Dendritic cell treated with granulocyte-macrophage colony-stimulating factor and Interleukin-4, amounts not matched to agents 40 ng/mL and 50 ng/mL, for 4 days (primary cell): ENCODE results near the gene MTPN.

Experiments used
- H3K27ac Mint-ChIP-seq: one replicate; pipeline ENCODE4 v1.8.0; 2022; ENCODE audit warnings: mild to moderate bottlenecking, mixed read lengths
- H3K27me3 Mint-ChIP-seq: one replicate; pipeline ENCODE4 v1.8.0; 2022; ENCODE audit warnings: mild to moderate bottlenecking, mixed read lengths
- H3K36me3 Mint-ChIP-seq: one replicate; pipeline ENCODE4 v1.8.0; 2022; ENCODE audit warnings: low read depth, mixed read lengths
- H3K4me1 Mint-ChIP-seq: one replicate; pipeline ENCODE4 v1.8.0; 2022; ENCODE audit warnings: low read depth, mixed read lengths
- H3K4me3 Mint-ChIP-seq: one replicate; pipeline ENCODE4 v1.8.0; 2022; ENCODE audit warnings: mild to moderate bottlenecking, moderate library complexity, mixed read lengths
- H3K9me3 Mint-ChIP-seq: one replicate; pipeline ENCODE4 v1.8.0; 2022; ENCODE audit warnings: mixed read lengths
- intact Hi-C: fragments of 100-400 bp; cut with micrococcal nuclease; formaldehyde crosslinking; loops from one replicate; pipeline ENCODE4 v1.15.0; 2022

The MTPN gene

GRCh38 chr7:135936497-135937217 is 40.5 kb downstream of the MTPN start:
- Mint-ChIP-seq H3K27ac (no peak overlapping the region), H3K4me1 (peaks cover 49% of the 10 kb centered on the region), H3K36me3 (peaks cover 14% of the 10 kb centered on the region), H3K27me3 (no peaks in the 10 kb centered on the region), H3K9me3 (no peaks in the 10 kb centered on the region), H3K4me3 (no peak overlapping the region)
- intact Hi-C loops: no loop called here

DNA sequence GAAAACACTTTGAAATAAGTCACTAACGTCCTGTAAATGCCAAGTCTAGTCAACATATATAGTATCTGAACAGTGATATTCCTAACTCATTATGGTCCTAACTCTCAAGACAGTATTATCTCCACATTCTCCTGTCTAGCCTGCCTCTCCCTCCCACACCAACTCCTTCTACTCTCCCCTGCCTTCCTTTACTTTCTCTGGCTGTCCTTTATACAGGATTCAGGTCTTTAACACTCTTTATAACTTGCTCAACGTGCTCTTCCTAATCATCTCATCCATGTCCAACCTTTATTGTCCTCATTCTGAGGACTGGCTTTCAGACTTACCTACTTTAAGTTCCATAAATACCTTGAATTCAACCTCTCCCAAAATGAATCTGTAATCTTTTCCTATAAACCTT is 42.5 kb downstream of the MTPN start:
- no peaks in the 10 kb centered on the region for H3K27me3 Mint-ChIP-seq
- peaks cover 59% of the 10 kb centered on the region for H3K4me1 Mint-ChIP-seq
- intact Hi-C loops: no loop called here
- peak overlapping the region; percentile 18 for H3K27ac Mint-ChIP-seq
- no peaks in the 10 kb centered on the region for H3K9me3 Mint-ChIP-seq
- no peak overlapping the region for H3K4me3 Mint-ChIP-seq
- H3K36me3 Mint-ChIP-seq: peaks cover 27% of the 10 kb centered on the region

GRCh38 chr7:135933509-135934188 is 43.5 kb downstream of the MTPN start:
- intact Hi-C loops: no loop called here
- Mint-ChIP-seq H3K9me3 (no peaks in the 10 kb centered on the region), H3K27ac (no peak overlapping the region), H3K4me3 (no peak overlapping the region), H3K36me3 (peaks cover 29% of the 10 kb centered on the region), H3K27me3 (no peaks in the 10 kb centered on the region), H3K4me1 (peaks cover 50% of the 10 kb centered on the region)

DNA sequence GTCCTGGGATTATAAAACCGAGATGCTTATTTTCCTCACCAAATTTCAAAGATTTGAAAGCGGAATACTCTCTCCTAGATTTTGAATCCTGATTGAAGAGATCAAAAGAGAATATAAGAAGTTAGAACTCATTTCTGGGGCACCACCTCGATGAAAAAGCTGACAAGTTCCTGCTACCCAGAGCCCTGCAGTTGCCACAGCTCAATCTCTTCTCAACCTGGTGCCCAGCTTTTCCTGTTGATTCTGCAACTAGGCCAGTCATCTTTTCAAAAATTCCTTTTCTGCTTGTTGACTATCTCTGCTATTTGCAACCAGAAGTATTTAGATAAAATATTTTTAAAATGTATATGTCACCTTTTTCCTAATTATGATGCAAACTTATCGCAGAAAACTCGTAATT is 45.0 kb downstream of the MTPN start:
- Mint-ChIP-seq H3K4me3 (no peak overlapping the region), H3K9me3 (no peaks in the 10 kb centered on the region), H3K4me1 (peaks cover 36% of the 10 kb centered on the region), H3K27me3 (no peaks in the 10 kb centered on the region), H3K36me3 (peaks cover 40% of the 10 kb centered on the region), H3K27ac (no peak overlapping the region)
- intact Hi-C loops: no loop called here

- Mint-ChIP-seq H3K4me3 (no peak overlapping the region), H3K27ac (peak overlapping the region; percentile 33), H3K36me3 (peaks cover 52% of the 10 kb centered on the region), H3K4me1 (peaks cover 29% of the 10 kb centered on the region), H3K27me3 (no peaks in the 10 kb centered on the region), H3K9me3 (no peaks in the 10 kb centered on the region)
- intact Hi-C loops: no loop called here
These were observed 46.3 kb downstream of the MTPN start for GRCh38 chr7:135930565-135931461.

DNA sequence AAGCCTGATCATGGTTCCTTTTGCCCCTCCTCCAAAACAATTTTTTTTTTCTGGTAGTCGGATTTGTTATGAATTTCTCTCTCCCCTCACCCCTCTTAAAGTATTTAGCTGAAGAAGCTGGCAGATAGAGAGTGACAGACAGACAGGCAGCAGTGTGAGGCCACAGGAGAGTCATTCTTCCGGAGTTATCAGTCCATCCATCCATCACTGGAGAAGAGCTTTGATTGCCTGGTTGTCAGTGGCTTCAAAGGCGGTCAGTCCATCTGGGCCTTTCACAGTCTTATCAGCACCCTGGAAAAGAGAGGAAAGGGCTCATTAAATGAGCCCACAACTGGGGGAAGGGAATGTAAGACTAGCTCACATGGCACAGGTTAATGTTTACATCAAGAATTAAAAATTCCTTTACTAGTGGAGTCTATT is 47.4 kb downstream of the MTPN start:
- intact Hi-C loops: loop anchor here (5.0 kb wide), 1 partner anchor 33 kb away; no protein-coding TSS in a partner anchor

DNA sequence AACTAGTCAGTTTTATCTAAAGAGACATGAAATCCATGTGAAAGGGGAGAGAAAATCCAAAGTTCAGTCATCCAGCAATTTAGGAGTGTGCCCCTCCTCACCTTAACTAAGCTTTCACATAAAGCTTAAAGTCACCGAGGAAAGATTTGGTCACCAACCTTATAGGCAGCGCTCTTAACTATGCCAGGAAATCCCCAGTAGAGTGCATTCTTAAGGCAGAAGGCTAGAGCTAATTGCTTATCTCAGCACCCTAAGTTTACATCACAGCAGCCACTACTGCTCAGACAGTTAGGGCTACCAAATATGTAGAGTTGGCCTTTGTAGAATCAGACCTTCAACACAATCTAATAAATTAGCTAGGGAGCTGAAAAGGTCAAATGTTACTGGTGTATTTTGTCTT is 47.9 kb downstream of the MTPN start:
- no peak overlapping the region for H3K4me3 Mint-ChIP-seq
- no peaks in the 10 kb centered on the region for H3K27me3 Mint-ChIP-seq
- peaks cover 59% of the 10 kb centered on the region for H3K36me3 Mint-ChIP-seq
- intact Hi-C loops: loop anchor here (5.0 kb wide), 1 partner anchor 33 kb away; no protein-coding TSS in a partner anchor
- H3K27ac Mint-ChIP-seq: no peak overlapping the region
- peaks cover 23% of the 10 kb centered on the region for H3K4me1 Mint-ChIP-seq
- no peaks in the 10 kb centered on the region for H3K9me3 Mint-ChIP-seq

More for the DNA sequence above, 47.4 kb downstream of the MTPN start:
- Mint-ChIP-seq H3K4me3 (no peak overlapping the region), H3K9me3 (no peaks in the 10 kb centered on the region), H3K27me3 (no peaks in the 10 kb centered on the region), H3K4me1 (peaks cover 22% of the 10 kb centered on the region), H3K27ac (no peak overlapping the region), H3K36me3 (peaks cover 59% of the 10 kb centered on the region)

- peaks cover 21% of the 10 kb centered on the region for H3K4me1 Mint-ChIP-seq
- H3K36me3 Mint-ChIP-seq: peaks cover 52% of the 10 kb centered on the region
- H3K27me3 Mint-ChIP-seq: no peaks in the 10 kb centered on the region
- no peak overlapping the region for H3K4me3 Mint-ChIP-seq
- H3K27ac Mint-ChIP-seq: no peak overlapping the region
- intact Hi-C loops: loop anchor here (5.0 kb wide), 1 partner anchor 34 kb away; no protein-coding TSS in a partner anchor
- no peaks in the 10 kb centered on the region for H3K9me3 Mint-ChIP-seq
These were observed 49.0 kb downstream of the MTPN start for GRCh38 chr7:135928136-135928535.

DNA sequence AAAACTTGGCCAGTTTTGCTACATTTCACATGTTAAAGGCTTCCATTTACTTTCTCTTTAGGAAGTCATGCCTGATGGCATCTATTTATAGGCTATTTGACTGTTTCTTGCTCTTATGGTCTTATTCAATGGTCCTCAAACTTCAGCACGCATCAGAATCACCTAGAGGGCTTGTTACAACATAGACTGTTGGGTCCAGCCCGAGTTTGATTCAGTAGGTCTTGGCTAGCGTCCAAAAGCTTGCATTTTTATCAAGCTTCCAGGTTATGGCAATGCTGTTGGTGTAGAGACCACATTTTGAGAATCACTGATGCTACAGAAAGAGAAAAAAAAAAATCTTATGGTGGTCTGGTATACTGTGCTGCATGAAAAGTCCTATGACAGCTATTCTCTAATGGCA is 51.9 kb downstream of the MTPN start:
- Mint-ChIP-seq H3K27ac (no peak overlapping the region), H3K4me1 (peaks cover 12% of the 10 kb centered on the region), H3K9me3 (no peaks in the 10 kb centered on the region), H3K27me3 (no peaks in the 10 kb centered on the region), H3K4me3 (no peak overlapping the region), H3K36me3 (peaks cover 44% of the 10 kb centered on the region)
- intact Hi-C loops: loop anchor here (5.0 kb wide), 1 partner anchor 37 kb away; no protein-coding TSS in a partner anchor

- no peaks in the 10 kb centered on the region for H3K9me3 Mint-ChIP-seq
- H3K36me3 Mint-ChIP-seq: peaks cover 36% of the 10 kb centered on the region
- H3K4me1 Mint-ChIP-seq: peaks cover 12% of the 10 kb centered on the region
- no peak overlapping the region for H3K27ac Mint-ChIP-seq
- intact Hi-C loops: no loop called here
- H3K27me3 Mint-ChIP-seq: no peaks in the 10 kb centered on the region
- no peak overlapping the region for H3K4me3 Mint-ChIP-seq
These were observed 52.9 kb downstream of the MTPN start for GRCh38 chr7:135924302-135924701.

DNA sequence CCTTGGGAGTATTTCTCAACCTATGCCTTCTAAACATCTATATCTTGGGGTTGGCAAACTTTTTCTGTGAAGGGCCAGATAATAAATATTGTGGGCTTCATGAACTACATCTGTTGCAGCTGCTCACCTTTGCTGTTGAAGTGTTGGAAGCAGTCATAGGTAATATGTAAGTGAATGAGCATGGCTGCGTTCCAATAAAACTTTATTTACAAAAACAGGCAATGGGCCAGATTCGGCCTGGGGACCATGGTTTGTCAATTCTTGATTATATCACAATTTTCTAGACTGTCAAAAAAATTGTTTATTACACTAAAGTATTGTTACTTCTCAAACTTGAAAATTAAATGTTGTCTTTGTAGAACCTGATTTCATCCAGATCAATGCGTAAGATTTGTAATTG is 54.9 kb downstream of the MTPN start:
- H3K9me3 Mint-ChIP-seq: no peaks in the 10 kb centered on the region
- intact Hi-C loops: no loop called here
- no peaks in the 10 kb centered on the region for H3K27me3 Mint-ChIP-seq
- H3K4me3 Mint-ChIP-seq: no peak overlapping the region
- peaks cover 20% of the 10 kb centered on the region for H3K36me3 Mint-ChIP-seq
- H3K27ac Mint-ChIP-seq: no peak overlapping the region
- H3K4me1 Mint-ChIP-seq: peaks cover 20% of the 10 kb centered on the region

GRCh38 chr7:135920478-135920877 is 56.7 kb downstream of the MTPN start:
- no peak overlapping the region for H3K27ac Mint-ChIP-seq
- H3K27me3 Mint-ChIP-seq: no peaks in the 10 kb centered on the region
- peaks cover 3% of the 10 kb centered on the region for H3K36me3 Mint-ChIP-seq
- H3K4me1 Mint-ChIP-seq: peaks cover 20% of the 10 kb centered on the region
- no peak overlapping the region for H3K4me3 Mint-ChIP-seq
- intact Hi-C loops: no loop called here
- no peaks in the 10 kb centered on the region for H3K9me3 Mint-ChIP-seq

DNA sequence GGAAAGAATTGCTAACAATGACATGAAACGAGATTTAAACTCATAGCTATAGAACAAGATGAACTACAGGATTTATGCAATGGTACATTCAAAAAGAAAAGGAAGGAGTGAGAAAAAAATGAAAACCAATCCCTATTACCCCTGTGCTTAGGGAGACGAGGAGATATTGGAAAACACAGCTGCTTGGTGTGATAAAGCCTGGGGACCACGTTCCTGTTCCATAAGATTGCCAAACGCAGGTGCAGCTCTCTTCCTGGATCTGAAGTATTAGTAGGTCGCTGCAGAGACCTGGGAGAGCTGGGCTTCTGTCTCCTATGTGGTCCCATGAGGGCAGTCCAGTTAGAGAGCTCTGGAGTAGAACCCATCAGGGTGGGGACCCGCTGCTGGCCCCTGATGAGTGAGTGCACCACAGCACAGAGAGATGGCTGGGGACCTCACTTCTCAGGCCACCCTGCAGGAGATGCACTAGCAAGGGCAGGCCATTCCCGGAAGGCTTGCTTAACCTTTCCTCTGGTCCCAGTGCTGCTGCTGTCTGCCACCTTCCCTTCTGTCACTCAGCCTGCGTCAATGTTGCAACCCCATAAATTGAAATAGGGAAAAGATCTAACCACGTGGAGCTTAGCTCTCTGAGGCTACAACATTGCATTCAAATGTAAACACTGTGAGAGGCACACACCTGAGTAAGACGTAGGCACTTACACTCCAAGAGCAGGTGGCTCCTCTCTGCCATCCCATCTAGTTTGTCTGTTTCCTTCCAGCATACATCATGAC is 57.9 kb downstream of the MTPN start:
- Mint-ChIP-seq H3K4me1 (peaks cover 15% of the 10 kb centered on the region), H3K27ac (no peak overlapping the region), H3K4me3 (no peak overlapping the region), H3K9me3 (no peaks in the 10 kb centered on the region), H3K27me3 (no peaks in the 10 kb centered on the region), H3K36me3 (no peaks in the 10 kb centered on the region)
- intact Hi-C loops: no loop called here
